Activated CD4-positive, alpha-beta T cell treated with anti-CD3 and anti-CD28 coated beads, Interleukin-2, amount 50 U/mL, for 16 hours (primary cell): ENCODE results near the gene TMEM95.

Experiments
- DNase-seq: peaks from one replicate; pipeline ENCODE4 v3.0.0-alpha.2; 2020

TMEM95 gene

GRCh38 chr17:7355053-7355452, at the start of gene TMEM95:
TSS of gene TMEM95 (plus strand) at chr17:7355156. CDS start at chr17:7355205, 49 bp downstream.
- DNase-seq: no peak

GRCh38 chr17:7306911-7307685, 47.9 kb upstream of the TMEM95 start, which contains the start of gene EIF5A:
TSS of gene EIF5A (plus strand) at chr17:7307628. CDS start at chr17:7309636, 2,008 bp downstream.
- peak; percentile 100 for DNase-seq

- peak; percentile 52 for DNase-seq
These were observed 47.0 kb upstream of the TMEM95 start for GRCh38 chr17:7307686-7308624.

- peak; percentile 89 for DNase-seq
These were observed 46.1 kb upstream of the TMEM95 start for GRCh38 chr17:7308625-7309433.

GRCh38 chr17:7309628-7310027, 45.3 kb upstream of the TMEM95 start:
- DNase-seq: no peak

- no peak for DNase-seq
These were observed 43.7 kb upstream of the TMEM95 start for GRCh38 chr17:7311110-7311705.

GRCh38 chr17:7312432-7313087, 42.4 kb upstream of the TMEM95 start:
- no peak for DNase-seq

- DNase-seq: no peak
These were observed 41.7 kb upstream of the TMEM95 start for GRCh38 chr17:7313088-7313889.

GRCh38 chr17:7313890-7314718, 40.9 kb upstream of the TMEM95 start:
- no peak for DNase-seq

- peak; percentile 94 for DNase-seq
These were observed 40.0 kb upstream of the TMEM95 start, which contains the start of gene GPS2 for GRCh38 chr17:7314719-7315569. TSS of gene GPS2 (minus strand) at chr17:7315360. CDS start at chr17:7315052, 308 bp downstream.

- DNase-seq: no peak
These were observed 39.3 kb upstream of the TMEM95 start for GRCh38 chr17:7315570-7316235.

GRCh38 chr17:7317161-7317803, 37.7 kb upstream of the TMEM95 start:
- DNase-seq: no peak

- no peak for DNase-seq
These were observed 36.7 kb upstream of the TMEM95 start for GRCh38 chr17:7318121-7318860.

- DNase-seq: no peak
These were observed 33.5 kb upstream of the TMEM95 start for GRCh38 chr17:7321466-7321865.

GRCh38 chr17:7322520-7323194, 32.3 kb upstream of the TMEM95 start:
- DNase-seq: no peak

- DNase-seq: peak; percentile 63
These were observed 31.1 kb upstream of the TMEM95 start for GRCh38 chr17:7323731-7324437.
